Stomach (tissue), 9 donors: ENCODE results near the gene AMPD1. TPM values are rescaled to one million over a fixed set of nuclear protein-coding genes. Genes with fewer than 3 reads are reported as not detected.

Experiments
- DNase-seq, 2 donors: peaks; one replicate each; pipeline versions ENCODE4 v3.0.0 to v3.0.0-alpha.2; 2013 to 2019
- H3K27ac ChIP-seq, 5 donors: fragments of 200-600 bp in 4 of 5; sonication (generic) in 4 of 5; one replicate each; pipeline ENCODE4 v1.5.1; 2013 to 2019; ENCODE audit warnings: mild to moderate bottlenecking in 1 of 5, moderate library complexity in 1 of 5
- H3K27me3 ChIP-seq, 3 donors: fragments of 200-600 bp; sonication (generic); one replicate each; pipeline ENCODE4 v1.5.1; 2017 to 2019; ENCODE audit warnings: mixed run types in 1 of 3
- H3K36me3 ChIP-seq, 4 donors: fragments of 200-600 bp; sonication (generic); 1 replicate in 3 of 4; 2 replicates in 1 of 4; pipeline ENCODE4 v1.5.1; 2016 to 2019
- H3K4me1 ChIP-seq, 4 donors: fragments of 200-600 bp; sonication (generic); one replicate each; pipeline ENCODE4 v1.5.1; 2016 to 2019
- H3K4me3 ChIP-seq, 4 donors: fragments of 200-600 bp; sonication (generic) in 3 of 4; one replicate each; pipeline ENCODE4 v1.5.1; 2016 to 2019; ENCODE audit warnings: mild to moderate bottlenecking in 1 of 4
- H3K9me3 ChIP-seq, 4 donors: fragments of 200-600 bp; sonication (generic); one replicate each; pipeline ENCODE4 v1.5.1; 2016 to 2019
- CTCF ChIP-seq, 7 experiments: fragments of 450-650 bp in 4 of 7; fragments of 200-600 bp in 3 of 7; sonication (generic) in 3 of 7; IDR thresholded peaks; one replicate each; pipeline ENCODE4 v1.5.1; 2016 to 2019; ENCODE audit warnings: antibody characterized with exemption in 7 of 7, control low read depth in 2 of 7, mild to moderate bottlenecking in 1 of 7
- EP300 ChIP-seq: sonication (generic); formaldehyde crosslinking; IDR thresholded peaks from one replicate; pipeline ENCODE4 v1.6.1; 2017; ENCODE audit warnings: antibody characterized with exemption
- POLR2A ChIP-seq, 4 donors: fragments of 450-650 bp; IDR thresholded peaks; one replicate each; pipeline ENCODE4 v1.6.1; 2016; ENCODE audit warnings: antibody characterized with exemption in 4 of 4, control low read depth in 2 of 4, mild to moderate bottlenecking in 1 of 4, moderate library complexity in 1 of 4
- POLR2AphosphoS5 ChIP-seq, 3 donors: sonication (generic); formaldehyde crosslinking; IDR thresholded peaks; one replicate each; pipeline ENCODE4 v1.6.1; 2016; ENCODE audit warnings: antibody characterized with exemption in 3 of 3
- WGBS, 5 donors: extraction: QIAGEN DNeasy Blood & Tissue Kit in 3 of 5; methylation state at CpG; one replicate each; pipeline versions ENCODE4 v1.1.5 to v1.1.7; 2013 to 2018; 5-methylcytosine and 5-hydroxymethylcytosine counted together
- intact Hi-C: fragments of 100-400 bp; cut with DNase I; formaldehyde crosslinking; loops from one replicate; pipeline ENCODE4 v1.15.1; 2023; ENCODE audit warnings: low total_unique reads
- polyA plus RNA-seq, 3 donors: library from polyadenylated mRNA; stranded (reverse); fragments of 200-250 nt; gene quantifications; one replicate each; pipeline ENCODE4 v1.2.3, GENCODE V29; 2013
- total RNA-seq, 5 donors: library from RNA; depleted of rRNA; stranded (reverse); fragments of >200 nt; gene quantifications; one replicate each; pipeline versions ENCODE4 v1.1.0 to v1.2.3, GENCODE V29; 2014 to 2016
- donor health status: healthy with polysubstance abuse.
- donor health status: Bipolar disorder and iron deficiency.
- donor health status: healthy.

The AMPD1 gene
- total and polyA plus RNA-seq, 8 donors, result 0.62 TPM; not detected in 7

GRCh38 chr1:114692947-114693346, 2.4 kb downstream of the AMPD1 start:
- Histone ChIP-seq H3K27ac (no peak overlapping the region), H3K36me3 (no peaks in the 10 kb centered on the region), H3K9me3 (no peaks in the 10 kb centered on the region), H3K4me1 (no peaks in the 10 kb centered on the region), H3K27me3 (peaks cover 0 to 14% (median 0%) of the 10 kb centered on the region in 3 donors), H3K4me3 (no peak overlapping the region)
- 91 to 96% (median 92%) methylated on average over 3 of the region's 3 CpGs for WGBS, 5 donors
- no peak for DNase-seq
- intact Hi-C loops, result no loop called here
- TF ChIP-seq POLR2A (IDR thresholded peaks at IDR 0.05) (no peak), EP300 (no peak), POLR2AphosphoS5 (IDR thresholded peaks at IDR 0.05) (no peak), CTCF (IDR thresholded peaks at IDR 0.05) (no peak)

GRCh38 chr1:114691061-114691460, 4.3 kb downstream of the AMPD1 start:
- Histone ChIP-seq H3K9me3 (no peaks in the 10 kb centered on the region), H3K27ac (no peak overlapping the region), H3K4me3 (no peak overlapping the region), H3K27me3 (peaks cover 0 to 23% (median 0%) of the 10 kb centered on the region in 3 donors), H3K4me1 (no peaks in the 10 kb centered on the region), H3K36me3 (no peaks in the 10 kb centered on the region)
- intact Hi-C loops, result no loop called here
- WGBS, 5 donors, result 66 to 85% (median 73%) methylated on average over 2 of the region's 2 CpGs
- TF ChIP-seq EP300, result no peak
- DNase-seq, result no peak

GRCh38 chr1:114690148-114690547, 5.2 kb downstream of the AMPD1 start:
- DNase-seq, result no peak
- no peaks in the 10 kb centered on the region for H3K36me3 ChIP-seq
- WGBS, 5 donors, result 53 to 75% (median 67%) methylated on average over 1 of the region's 1 CpG
- H3K4me3 ChIP-seq, result no peak overlapping the region
- peaks cover 0 to 31% (median 0%) of the 10 kb centered on the region in 3 donors for H3K27me3 ChIP-seq
- no peaks in the 10 kb centered on the region for H3K4me1 ChIP-seq
- no peak overlapping the region for H3K27ac ChIP-seq
- TF ChIP-seq POLR2AphosphoS5 (IDR thresholded peaks at IDR 0.05) (no peak), EP300 (no peak), CTCF (IDR thresholded peaks at IDR 0.05) (no peak), POLR2A (IDR thresholded peaks at IDR 0.05) (no peak)
- H3K9me3 ChIP-seq, result no peaks in the 10 kb centered on the region
- intact Hi-C loops, result no loop called here

GRCh38 chr1:114688526-114688925, 6.8 kb downstream of the AMPD1 start:
- Histone ChIP-seq H3K9me3 (no peaks in the 10 kb centered on the region), H3K4me3 (no peak overlapping the region), H3K27me3 (peaks cover 0 to 30% (median 0%) of the 10 kb centered on the region in 3 donors), H3K4me1 (no peaks in the 10 kb centered on the region), H3K36me3 (no peaks in the 10 kb centered on the region), H3K27ac (no peak overlapping the region)
- intact Hi-C loops, result no loop called here
- TF ChIP-seq POLR2A (IDR thresholded peaks at IDR 0.05), result no peak
- no peak for TF ChIP-seq POLR2AphosphoS5 (IDR thresholded peaks at IDR 0.05)
- TF ChIP-seq EP300, result no peak
- no peak for TF ChIP-seq CTCF (IDR thresholded peaks at IDR 0.05)
- WGBS, 5 donors, result 68 to 90% (median 82%) methylated on average over 4 of the region's 4 CpGs
- no peak for DNase-seq

- peaks cover 0 to 30% (median 4%) of the 10 kb centered on the region in 3 donors for H3K27me3 ChIP-seq
- H3K9me3 ChIP-seq, result no peaks in the 10 kb centered on the region
- no peak for DNase-seq
- TF ChIP-seq POLR2AphosphoS5 (IDR thresholded peaks at IDR 0.05), result no peak
- no peak for TF ChIP-seq CTCF (IDR thresholded peaks at IDR 0.05)
- no peak for TF ChIP-seq POLR2A (IDR thresholded peaks at IDR 0.05)
- no peak for TF ChIP-seq EP300
- H3K4me3 ChIP-seq, result no peak overlapping the region
- intact Hi-C loops, result no loop called here
- no peaks in the 10 kb centered on the region for H3K36me3 ChIP-seq
- H3K4me1 ChIP-seq, result no peaks in the 10 kb centered on the region
- WGBS, 5 donors, result 80 to 91% (median 87%) methylated on average over 5 of the region's 5 CpGs
- H3K27ac ChIP-seq, result no peak overlapping the region
Observed at GRCh38 chr1:114685851-114686250, 9.5 kb downstream of the AMPD1 start.
